RPMI7951 (cell line): ENCODE data around the gene MFSD2A. TPM values are rescaled to one million over a fixed set of nuclear protein-coding genes. Genes with fewer than 3 reads are reported as not detected.
"Not testable (repeated sequence)": the region's sequence is repeated elsewhere in the genome, so short reads cannot be mapped to it uniquely, and the experiment has no call there.

ENCODE experiments used
- DNase-seq: peaks from one replicate; pipeline ENCODE4 v3.0.0-alpha.2; 2012; ENCODE audit warnings: low read depth
- total RNA-seq: library from RNA; depleted of rRNA; stranded (reverse); fragments of >200 nt; shearing (Covaris generic); gene quantifications from 2 replicates; pipeline ENCODE4 v1.2.3, GENCODE V29; 2014; rRNA removed

The MFSD2A gene
- 7.9 and 8.1 TPM in 2 replicates for total RNA-seq

GRCh38 chr1:39954870-39955546 is at the start of gene MFSD2A:
Gene MFSD2A (plus strand): TSS chr1:39955145. CDS start chr1:39955293, 148 bp downstream.
- peak; percentile 91 for DNase-seq

GRCh38 chr1:39905172-39905571 is 49.8 kb upstream of the MFSD2A start:
- DNase-seq = no peak

- no peak for DNase-seq
Measured at GRCh38 chr1:39907528-39908453, 47.2 kb upstream of the MFSD2A start.

- no peak for DNase-seq
Measured at GRCh38 chr1:39908534-39908933, 46.4 kb upstream of the MFSD2A start.

GRCh38 chr1:39910263-39910662 is 44.7 kb upstream of the MFSD2A start:
- no peak for DNase-seq

GRCh38 chr1:39913136-39913535 is 41.8 kb upstream of the MFSD2A start:
- not testable (repeated sequence) for DNase-seq

- no peak for DNase-seq
Measured at GRCh38 chr1:39915499-39916129, 39.3 kb upstream of the MFSD2A start.

GRCh38 chr1:39917825-39918224 is 37.1 kb upstream of the MFSD2A start:
- no peak for DNase-seq

- DNase-seq = peak; percentile 62
Measured at GRCh38 chr1:39919545-39919944, 35.4 kb upstream of the MFSD2A start.

GRCh38 chr1:39922251-39922688 is 32.7 kb upstream of the MFSD2A start:
- no peak for DNase-seq

- DNase-seq = peak; percentile 71
Measured at GRCh38 chr1:39925721-39926342, 29.1 kb upstream of the MFSD2A start.

- DNase-seq = peak; percentile 5
Measured at GRCh38 chr1:39926343-39926793, 28.6 kb upstream of the MFSD2A start.

GRCh38 chr1:39926820-39927219 is 28.1 kb upstream of the MFSD2A start:
- DNase-seq = no peak

GRCh38 chr1:39927538-39927937 is 27.4 kb upstream of the MFSD2A start:
- DNase-seq = peak; percentile 37

- no peak for DNase-seq
Measured at GRCh38 chr1:39928809-39929587, 25.9 kb upstream of the MFSD2A start.

GRCh38 chr1:39933956-39934941 is 20.7 kb upstream of the MFSD2A start:
- peak; percentile 95 for DNase-seq

GRCh38 chr1:39936724-39937491 is 18.0 kb upstream of the MFSD2A start:
- DNase-seq = no peak

GRCh38 chr1:39938856-39939255 is 16.1 kb upstream of the MFSD2A start:
- no peak for DNase-seq

GRCh38 chr1:39940253-39940652 is 14.7 kb upstream of the MFSD2A start:
- DNase-seq = no peak
